Activated T-cell treated with anti-CD3 and anti-CD28 coated beads, Interleukin-2, amount 50 U/mL, for 24 hours (primary cell): ENCODE data around the gene ARPC3.
A peak's percentile ranks its signal among the peaks of the same experiment; 100 is the strongest.
"Not testable (repeated sequence)": the region's sequence is repeated elsewhere in the genome, so short reads cannot be mapped to it uniquely, and the experiment has no call there.

ENCODE experiments used
- DNase-seq: peaks from one replicate; pipeline ENCODE4 v3.0.0-alpha.2; 2020
- H3K27ac Mint-ChIP-seq: 2 replicates; pipeline ENCODE4 v1.8.0; 2020; ENCODE audit warnings: mild to moderate bottlenecking, mixed read lengths
- H3K27me3 Mint-ChIP-seq: 2 replicates; pipeline ENCODE4 v1.8.0; 2020; ENCODE audit warnings: mixed read lengths
- H3K36me3 Mint-ChIP-seq: 2 replicates; pipeline ENCODE4 v1.8.0; 2020; ENCODE audit warnings: low read depth, mixed read lengths
- H3K4me1 Mint-ChIP-seq: 2 replicates; pipeline ENCODE4 v1.8.0; 2020; ENCODE audit warnings: low read depth, mixed read lengths
- H3K4me3 Mint-ChIP-seq: 2 replicates; pipeline ENCODE4 v1.8.0; 2020; ENCODE audit warnings: mild to moderate bottlenecking, moderate library complexity, mixed read lengths
- H3K9me3 Mint-ChIP-seq: 2 replicates; pipeline ENCODE4 v1.8.0; 2020; ENCODE audit warnings: mixed read lengths

ARPC3 gene

DNA sequence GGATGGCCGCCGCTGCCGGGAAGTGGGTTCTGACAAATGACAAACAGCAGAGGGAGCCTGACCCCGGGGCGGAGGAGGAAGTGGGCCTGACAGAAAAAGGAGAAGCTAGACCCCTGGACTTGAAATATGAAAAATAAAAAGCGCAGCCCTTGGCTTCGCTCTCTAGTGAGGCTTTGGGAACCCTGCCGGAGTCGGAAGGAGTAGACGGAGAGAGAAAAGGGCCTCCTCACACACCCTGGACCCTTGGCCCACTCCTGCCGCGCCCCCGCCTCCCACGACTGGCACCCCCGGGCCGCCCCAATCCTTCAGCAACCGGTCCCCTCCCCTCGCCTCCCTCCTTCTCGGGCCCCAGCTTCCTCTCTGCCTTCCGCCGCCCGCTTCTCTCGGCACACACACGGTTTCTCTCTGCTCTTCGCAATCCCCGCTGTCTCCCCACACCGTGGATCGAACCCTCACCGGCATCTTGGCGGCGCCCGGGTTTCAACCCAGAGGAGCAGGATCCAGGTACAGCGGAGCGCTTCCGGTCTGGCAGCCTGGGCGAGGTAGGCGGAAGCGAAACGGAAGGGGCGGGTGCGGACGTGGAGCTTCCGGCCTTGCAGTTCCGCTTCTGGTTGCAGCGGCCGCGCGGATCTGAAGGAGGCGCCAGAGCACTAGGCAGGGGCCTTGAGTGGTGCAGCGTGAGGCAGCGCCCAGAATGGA lies at the start of gene ARPC3:
Gene ARPC3, minus strand, starts transcription at position 539 of the 699 bp plus-strand sequence. Its CDS starts 77 bp downstream, at position 462.
- H3K4me3 Mint-ChIP-seq: peak within 1 kb of the TSS; percentile 100
- DNase-seq: peak; percentile 95
- H3K9me3 Mint-ChIP-seq: no peaks in the 10 kb centered on the region
- H3K36me3 Mint-ChIP-seq: peaks cover 82% of the 10 kb centered on the region
- H3K27ac Mint-ChIP-seq: peak within 1 kb of the TSS; percentile 100
- H3K4me1 Mint-ChIP-seq: peaks cover 39% of the 10 kb centered on the region
- no peaks in the 10 kb centered on the region for H3K27me3 Mint-ChIP-seq

DNA sequence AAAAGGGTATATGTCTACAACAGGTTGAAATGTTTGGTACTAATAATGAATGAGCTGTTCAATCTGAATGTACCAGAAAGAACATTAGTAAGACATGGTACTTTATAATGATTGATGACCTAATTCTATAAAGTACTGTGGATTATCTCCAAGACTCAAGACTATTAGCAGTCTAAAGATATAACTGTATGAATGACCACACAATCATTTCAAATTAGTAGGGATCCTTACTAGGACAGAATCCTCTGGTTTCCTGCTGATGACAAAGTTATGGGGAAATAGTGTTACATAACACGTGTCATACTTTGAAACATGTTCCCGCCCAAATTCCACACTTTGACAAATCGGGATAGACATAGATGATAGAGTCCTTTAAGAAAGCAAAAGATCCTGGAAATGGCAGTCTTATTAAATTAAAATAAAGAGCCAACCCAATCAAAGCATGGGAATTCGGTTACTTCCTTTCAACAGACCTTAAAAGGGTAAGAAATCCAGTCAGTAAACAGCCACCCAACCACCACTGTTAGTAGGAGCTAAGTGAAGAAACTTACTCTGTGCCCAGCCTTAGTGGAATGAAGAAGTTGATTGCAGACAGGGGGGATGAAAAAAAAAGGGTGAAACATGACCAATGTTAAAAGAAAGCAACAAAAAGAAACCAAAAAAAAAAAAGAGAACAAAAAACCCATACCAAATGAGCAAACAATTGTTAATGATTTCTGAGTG lies 49.0 kb upstream of the ARPC3 start:
- Mint-ChIP-seq H3K36me3 (peaks cover 75% of the 10 kb centered on the region), H3K9me3 (peaks cover 8% of the 10 kb centered on the region), H3K27me3 (no peaks in the 10 kb centered on the region), H3K4me1 (peaks cover 41% of the 10 kb centered on the region), H3K27ac (peak overlapping the region; percentile 70), H3K4me3 (peak overlapping the region; percentile 41)
- DNase-seq: no peak

DNA sequence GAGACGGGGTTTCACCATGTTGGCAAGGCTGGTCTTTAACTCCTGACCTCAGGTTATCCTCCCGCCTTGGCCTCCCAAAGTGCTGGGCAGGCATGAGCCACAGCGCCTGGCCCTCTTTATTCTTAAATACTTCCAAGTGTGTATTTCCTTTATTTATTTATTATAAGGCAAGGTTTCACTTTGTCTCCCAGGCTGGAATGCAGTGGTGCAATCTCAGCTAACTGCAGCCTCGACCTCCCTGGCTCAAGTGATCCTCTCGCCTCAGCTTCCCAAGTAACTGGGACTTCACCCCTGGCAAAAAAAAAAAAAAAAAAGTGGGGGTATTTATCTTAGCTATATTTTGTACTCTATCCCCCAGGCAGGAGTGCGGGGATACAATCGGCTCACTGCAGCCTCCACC lies 25.3 kb upstream of the ARPC3 start:
- DNase-seq: no peak
- Mint-ChIP-seq H3K9me3 (no peaks in the 10 kb centered on the region), H3K27ac (no peak overlapping the region), H3K36me3 (peaks cover 66% of the 10 kb centered on the region), H3K27me3 (no peaks in the 10 kb centered on the region), H3K4me3 (no peak overlapping the region), H3K4me1 (peaks cover 12% of the 10 kb centered on the region)

DNA sequence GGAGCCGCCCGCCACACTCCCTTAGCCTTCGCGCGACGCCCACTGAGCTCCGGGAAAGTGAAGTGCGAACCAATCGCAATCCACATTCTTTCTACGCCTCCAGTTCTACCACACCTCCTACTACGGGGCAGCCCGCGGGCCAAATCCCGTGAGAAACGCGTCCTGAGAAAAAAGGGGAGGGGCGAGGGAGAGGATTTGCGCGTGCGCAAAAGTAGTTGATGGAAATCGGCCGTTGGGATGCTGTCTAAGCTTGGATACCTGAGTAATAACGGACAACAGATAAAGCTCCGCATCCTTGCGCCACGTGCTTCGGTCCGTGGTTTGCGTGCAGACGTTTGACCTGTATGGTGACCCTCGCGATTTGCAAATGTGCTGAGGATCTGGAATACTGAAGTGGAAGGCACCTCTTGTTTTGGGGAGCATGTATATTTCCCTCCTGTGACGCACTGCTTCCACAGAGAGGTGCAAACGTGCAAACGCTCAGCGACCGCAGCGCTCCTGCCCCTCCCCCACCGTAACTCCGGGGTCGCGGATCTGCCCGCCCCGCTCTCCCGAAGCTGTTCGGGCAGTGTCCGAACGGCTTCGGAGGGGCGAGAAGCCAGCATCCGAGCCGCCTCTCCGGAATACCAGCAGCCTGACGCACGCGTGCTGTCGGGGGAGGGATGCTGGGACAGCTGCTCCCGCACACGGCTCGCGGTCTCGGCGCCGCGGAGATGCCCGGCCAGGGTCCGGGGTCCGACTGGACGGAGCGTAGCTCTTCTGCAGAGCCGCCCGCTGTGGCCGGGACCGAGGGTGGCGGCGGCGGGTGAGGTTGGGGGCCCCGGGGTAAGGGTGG lies 18.3 kb upstream of the ARPC3 start, which contains the start of the genes FAM216A and GPN3:
Gene FAM216A, plus strand, starts transcription at position 632 of the 835 bp plus-strand sequence. Its CDS starts 31 bp downstream, at position 663.
Gene GPN3, minus strand, starts transcription at position 44 of the 835 bp plus-strand sequence. CDS start 54 bp downstream, outside the sequence.
- H3K27me3 Mint-ChIP-seq: no peaks in the 10 kb centered on the region
- H3K4me1 Mint-ChIP-seq: peaks cover 46% of the 10 kb centered on the region
- peak within 1 kb of the TSS; percentile 94 for H3K4me3 Mint-ChIP-seq
- peak; percentile 95 for DNase-seq
- H3K27ac Mint-ChIP-seq: peak within 1 kb of the TSS; percentile 96
- H3K9me3 Mint-ChIP-seq: no peaks in the 10 kb centered on the region
- H3K36me3 Mint-ChIP-seq: peaks cover 66% of the 10 kb centered on the region

DNA sequence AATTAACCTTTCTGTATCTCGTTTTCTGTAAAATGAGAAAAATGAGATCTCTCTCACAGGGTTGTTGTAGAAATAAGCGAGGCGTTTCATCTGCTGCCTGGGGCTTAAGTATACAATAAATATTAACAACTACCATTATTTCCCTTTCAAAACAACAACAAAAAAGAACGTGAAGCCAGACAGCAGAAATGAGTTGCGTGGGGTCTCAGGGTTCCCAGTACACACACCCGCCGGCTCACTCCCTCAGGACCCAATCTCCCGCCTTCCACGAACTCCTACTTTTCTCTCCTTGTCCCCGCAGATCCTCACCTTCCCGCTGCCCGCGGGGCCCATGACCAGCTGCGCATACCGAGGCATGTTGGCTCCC lies 17.7 kb upstream of the ARPC3 start:
- no peaks in the 10 kb centered on the region for H3K9me3 Mint-ChIP-seq
- no peaks in the 10 kb centered on the region for H3K27me3 Mint-ChIP-seq
- peak overlapping the region; percentile 96 for H3K27ac Mint-ChIP-seq
- H3K4me3 Mint-ChIP-seq: peak overlapping the region; percentile 94
- peaks cover 46% of the 10 kb centered on the region for H3K4me1 Mint-ChIP-seq
- H3K36me3 Mint-ChIP-seq: peaks cover 67% of the 10 kb centered on the region
- no peak for DNase-seq

DNA sequence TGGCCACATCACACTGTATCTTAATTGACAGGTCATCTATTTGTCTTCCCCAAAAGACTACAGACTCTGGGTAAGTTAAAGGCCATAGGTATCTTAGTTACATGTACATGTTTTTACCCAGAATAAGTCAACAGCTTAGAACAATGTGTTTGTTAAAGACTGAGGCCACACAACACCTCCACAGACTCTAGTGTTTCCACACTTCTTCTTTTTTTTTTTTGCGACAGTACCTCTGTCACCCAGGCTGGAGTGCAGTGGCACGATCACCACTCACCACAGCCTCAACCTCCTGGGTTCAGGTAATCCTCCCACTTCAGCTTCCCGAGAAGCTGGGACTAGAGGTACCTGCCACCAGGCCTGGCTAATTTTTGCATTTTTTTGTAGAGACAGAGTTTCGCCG lies 16.7 kb upstream of the ARPC3 start:
- Mint-ChIP-seq H3K27ac (peak overlapping the region; percentile 71), H3K4me3 (peak overlapping the region; percentile 94), H3K9me3 (no peaks in the 10 kb centered on the region), H3K4me1 (peaks cover 50% of the 10 kb centered on the region), H3K36me3 (peaks cover 70% of the 10 kb centered on the region), H3K27me3 (no peaks in the 10 kb centered on the region)
- no peak for DNase-seq

DNA sequence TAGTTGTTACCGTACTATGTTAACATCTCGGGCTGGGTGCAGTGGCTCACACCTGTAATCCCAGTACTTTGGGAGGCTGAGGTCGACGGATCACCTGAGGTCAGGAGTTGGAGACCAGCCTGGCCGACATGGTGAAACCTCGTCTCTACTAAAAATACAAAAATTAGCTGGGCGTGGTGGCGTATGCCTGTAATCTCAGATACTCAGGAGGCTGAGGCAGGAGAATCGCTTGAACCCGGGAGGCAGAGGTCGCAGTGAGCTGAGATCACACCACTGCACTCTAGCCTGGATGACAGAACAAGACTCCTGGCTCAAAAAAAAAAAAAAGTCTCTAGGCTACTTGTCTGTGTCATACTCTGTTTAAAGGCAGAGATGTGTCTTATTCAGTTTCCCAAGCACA lies 15.6 kb upstream of the ARPC3 start:
- not testable (repeated sequence) for H3K9me3 Mint-ChIP-seq, H3K27me3 Mint-ChIP-seq, DNase-seq, H3K27ac Mint-ChIP-seq, H3K4me3 Mint-ChIP-seq
- Mint-ChIP-seq H3K4me1 (peaks cover 45% of the 10 kb centered on the region), H3K36me3 (peaks cover 72% of the 10 kb centered on the region)

DNA sequence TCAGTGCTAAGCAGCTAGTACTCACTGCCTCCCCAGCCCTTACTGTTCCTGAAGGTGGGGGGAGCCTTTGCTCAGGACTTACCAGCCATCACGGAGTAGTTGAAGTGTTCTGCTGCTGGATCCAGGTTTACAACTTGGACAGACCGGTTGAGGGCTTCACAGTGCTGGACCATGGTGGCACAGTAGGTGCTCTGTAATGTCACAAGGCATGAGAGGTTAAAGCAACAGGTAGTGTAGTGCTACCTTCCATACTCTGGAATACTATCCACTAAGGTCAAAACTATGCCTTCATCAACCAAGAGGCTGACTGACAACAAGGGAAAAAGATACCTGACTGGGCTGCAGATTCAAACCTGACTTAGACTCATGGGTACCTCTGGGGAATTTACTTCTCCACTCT lies 14.9 kb upstream of the ARPC3 start:
- Mint-ChIP-seq H3K4me3 (no peak overlapping the region), H3K27ac (no peak overlapping the region), H3K9me3 (no peaks in the 10 kb centered on the region), H3K27me3 (no peaks in the 10 kb centered on the region), H3K36me3 (peaks cover 72% of the 10 kb centered on the region), H3K4me1 (peaks cover 37% of the 10 kb centered on the region)
- no peak for DNase-seq

DNA sequence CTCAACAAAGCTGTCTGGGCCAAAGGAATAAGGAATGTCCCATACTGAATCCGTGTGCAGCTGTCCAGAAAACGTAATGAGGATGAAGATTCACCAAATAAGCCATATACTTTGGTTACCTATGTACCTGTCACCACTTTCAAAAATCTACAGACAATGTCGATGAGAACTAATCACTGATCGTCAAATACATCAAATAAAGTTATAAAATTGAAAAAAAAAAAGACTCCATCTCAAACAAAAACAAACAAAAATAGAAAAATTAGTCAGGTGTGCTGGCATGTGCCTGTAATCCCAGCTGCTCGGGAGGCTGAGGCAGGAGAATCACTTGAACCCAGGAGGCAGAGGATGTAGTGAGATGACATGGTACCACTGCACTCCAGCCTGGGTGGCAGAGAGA lies 11.1 kb upstream of the ARPC3 start:
- H3K9me3 Mint-ChIP-seq, H3K27me3 Mint-ChIP-seq, H3K27ac Mint-ChIP-seq, H3K4me3 Mint-ChIP-seq, DNase-seq: not testable (repeated sequence)
- Mint-ChIP-seq H3K36me3 (peaks cover 84% of the 10 kb centered on the region), H3K4me1 (peaks cover 15% of the 10 kb centered on the region)

DNA sequence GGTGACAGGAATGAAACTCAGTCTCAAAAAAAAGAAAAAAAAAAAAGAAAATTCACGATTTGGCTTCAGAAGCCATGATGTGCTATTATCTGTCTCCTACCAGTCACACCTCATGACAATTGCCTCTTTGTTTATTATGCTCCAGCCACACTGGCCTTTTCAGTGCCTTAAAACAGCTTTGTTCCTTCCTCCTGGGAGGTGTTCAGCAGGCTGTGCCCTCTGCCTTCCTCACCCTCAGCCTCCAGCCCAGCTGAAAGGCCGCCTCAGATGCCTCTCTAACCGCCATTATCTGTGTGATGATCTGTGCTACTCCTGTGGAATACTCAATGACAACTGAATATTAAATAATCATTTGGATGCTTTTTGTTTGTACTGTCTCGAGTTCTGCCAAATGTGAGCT lies 8.6 kb upstream of the ARPC3 start:
- peaks cover 80% of the 10 kb centered on the region for H3K36me3 Mint-ChIP-seq

DNA sequence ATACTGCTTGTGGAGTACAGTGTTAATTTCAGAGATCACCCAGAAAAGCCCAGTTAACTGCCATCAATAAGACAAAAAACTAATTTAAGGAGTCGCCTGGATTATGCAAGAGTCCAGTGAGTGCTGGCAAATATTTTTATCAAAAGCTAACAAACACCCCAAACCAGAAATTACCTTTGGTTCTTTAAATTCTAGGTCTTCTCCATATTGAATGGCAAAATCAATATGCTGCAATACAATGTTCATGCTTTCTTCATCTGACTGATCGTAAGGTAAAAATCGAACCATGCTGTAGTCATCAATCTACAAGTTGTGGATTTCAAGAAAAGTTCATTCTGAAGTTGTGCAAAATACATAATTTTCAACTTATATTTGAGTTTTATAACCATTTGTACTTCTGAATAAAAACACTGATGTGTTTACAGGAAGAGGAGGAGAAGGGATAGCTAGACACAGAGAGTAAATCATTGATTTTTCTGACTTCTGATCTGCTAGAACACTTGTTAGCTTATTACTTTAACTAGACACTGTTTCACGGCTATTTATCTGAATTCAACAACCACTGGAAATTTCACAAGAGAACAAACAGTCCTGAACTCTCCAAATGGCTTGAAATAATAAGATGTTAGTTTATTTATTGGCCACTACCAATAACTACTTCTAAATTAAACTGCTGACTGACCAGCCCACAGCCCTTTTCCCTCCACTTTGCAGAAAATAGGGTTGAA lies 3.6 kb upstream of the ARPC3 start:
- no peak overlapping the region for H3K4me3 Mint-ChIP-seq
- no peak for DNase-seq
- H3K27me3 Mint-ChIP-seq: no peaks in the 10 kb centered on the region
- H3K4me1 Mint-ChIP-seq: peaks cover 15% of the 10 kb centered on the region
- H3K9me3 Mint-ChIP-seq: no peaks in the 10 kb centered on the region
- peaks cover 80% of the 10 kb centered on the region for H3K36me3 Mint-ChIP-seq
- no peak overlapping the region for H3K27ac Mint-ChIP-seq

More for the DNA sequence above, 8.6 kb upstream of the ARPC3 start:
- Mint-ChIP-seq H3K27me3 (no peaks in the 10 kb centered on the region), H3K9me3 (no peaks in the 10 kb centered on the region), H3K4me3 (no peak overlapping the region), H3K4me1 (peaks cover 4% of the 10 kb centered on the region), H3K27ac (no peak overlapping the region)
- DNase-seq: no peak

DNA sequence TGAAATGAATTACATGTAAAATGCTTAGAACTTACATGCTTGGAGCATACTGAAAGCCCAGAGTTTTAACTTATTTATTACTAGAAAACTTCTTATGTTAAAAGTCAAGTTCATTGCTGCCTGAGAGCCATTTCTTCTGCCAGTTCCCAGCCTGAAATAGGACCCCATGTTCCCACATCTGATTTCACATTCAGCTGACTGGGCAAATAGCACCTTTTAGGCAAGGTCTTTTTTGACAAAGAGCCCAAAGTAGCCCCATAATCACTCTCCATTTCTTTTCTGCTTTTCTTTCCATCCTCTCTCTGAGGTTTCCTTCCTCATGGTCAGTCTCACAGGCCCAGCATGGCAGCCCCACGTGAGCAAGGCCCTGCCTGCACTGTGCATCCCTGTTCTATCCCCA lies 1.1 kb upstream of the ARPC3 start:
- Mint-ChIP-seq H3K27ac (peak overlapping the region; percentile 100), H3K36me3 (peaks cover 84% of the 10 kb centered on the region), H3K4me1 (peaks cover 34% of the 10 kb centered on the region), H3K9me3 (no peaks in the 10 kb centered on the region), H3K27me3 (no peaks in the 10 kb centered on the region), H3K4me3 (peak overlapping the region; percentile 21)
- DNase-seq: no peak

DNA sequence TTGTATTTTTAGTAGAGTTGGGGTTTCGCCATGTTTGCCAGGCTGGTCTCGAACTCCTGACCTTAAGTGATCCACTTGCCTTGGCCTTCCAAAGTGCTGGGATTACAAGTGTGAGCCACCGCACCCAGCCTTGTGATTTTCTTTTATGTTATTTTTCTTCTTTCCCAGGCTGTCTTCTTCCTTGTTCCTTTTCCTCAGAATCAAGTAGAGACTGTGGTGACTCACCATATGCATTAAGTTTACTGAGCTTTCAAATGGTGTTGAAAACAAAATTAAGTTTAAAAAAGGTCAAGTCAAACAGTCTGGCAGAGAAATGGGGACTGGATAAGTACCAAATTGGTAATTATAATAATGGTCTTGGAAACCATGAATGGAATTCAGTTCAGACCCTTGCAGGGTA lies 5.7 kb downstream of the ARPC3 start:
- H3K27ac Mint-ChIP-seq: peak overlapping the region; percentile 83

DNA sequence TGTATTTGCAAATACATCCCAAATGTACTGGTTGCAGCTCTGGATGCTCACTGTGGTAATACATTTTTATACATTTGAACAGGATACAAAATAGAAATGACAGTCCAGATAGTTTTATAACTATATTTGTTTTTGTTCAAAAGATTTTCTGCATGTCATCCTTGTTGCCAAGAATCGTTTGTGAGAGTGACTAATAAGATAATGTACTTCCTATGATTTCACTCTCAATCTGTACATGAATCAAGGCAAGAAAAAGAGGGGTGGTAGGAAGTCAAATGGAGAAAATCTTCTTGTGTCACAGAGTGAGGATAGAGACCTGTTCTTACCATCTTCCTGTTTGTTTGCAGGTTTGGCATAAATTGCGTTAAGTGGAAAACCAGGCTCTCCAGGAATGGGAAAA lies 13.9 kb downstream of the ARPC3 start:
- no peaks in the 10 kb centered on the region for H3K9me3 Mint-ChIP-seq
- no peaks in the 10 kb centered on the region for H3K27me3 Mint-ChIP-seq
- peaks cover 69% of the 10 kb centered on the region for H3K36me3 Mint-ChIP-seq
- peaks cover 10% of the 10 kb centered on the region for H3K4me1 Mint-ChIP-seq
- H3K27ac Mint-ChIP-seq: peak overlapping the region; percentile 80
- H3K4me3 Mint-ChIP-seq: no peak overlapping the region
- no peak for DNase-seq

More for the DNA sequence above, 5.7 kb downstream of the ARPC3 start:
- Mint-ChIP-seq H3K4me1 (peaks cover 34% of the 10 kb centered on the region), H3K9me3 (no peaks in the 10 kb centered on the region), H3K27me3 (no peaks in the 10 kb centered on the region), H3K36me3 (peaks cover 86% of the 10 kb centered on the region), H3K4me3 (no peak overlapping the region)
- DNase-seq: no peak
